Panc1 (cell line): ENCODE results near the gene MB21D2. TPM values are rescaled to one million over a fixed set of nuclear protein-coding genes. Genes with fewer than 3 reads are reported as not detected.
A peak's percentile ranks its signal among the peaks of the same experiment; 100 is the strongest.

Experiments
- ATAC-seq: fragments of 200-7000 bp; cut with Tn5 transposase; 2 replicates; pipeline ENCODE4 v1.9.1; 2020; ENCODE audit warnings: mild to moderate bottlenecking, moderate library complexity
- BruUV-seq: library from RNA; stranded (reverse); fragments of 400-500 nt; replicated peaks from 2 replicates; lab custom pipeline; 2021; lab: Mats Ljungman, UMichigan
- CTCF ChIA-PET: fragments of 300-600 bp; sonication (Branson Sonifier 250); formaldehyde crosslinking; loops from one replicate; lab custom pipeline; 2022; ENCODE audit warnings: antibody characterized with exemption; lab: Charles Lee
- POLR2A ChIA-PET: fragments of 300-600 bp; sonication (Branson Sonifier 250); formaldehyde crosslinking; loops from one replicate; lab custom pipeline; 2022; ENCODE audit warnings: antibody characterized with exemption; lab: Charles Lee
- DNase-seq: peaks from one replicate; pipeline ENCODE4 v3.0.0-alpha.2; 2010; ENCODE audit warnings: low read depth, low spot score
- H3K27ac ChIP-seq: 2 replicates; pipeline ENCODE4 v1.5.1; 2011; ENCODE audit warnings: mild to moderate bottlenecking, low read length, inconsistent platforms
- H3K27me3 ChIP-seq: fragments of 200-500 bp; sonication (Bioruptor generic); 2 replicates; pipeline ENCODE4 v1.6.0; 2014; ENCODE audit warnings: low read length, inconsistent platforms; ENCODE audit not compliant: control insufficient read depth, insufficient read depth
- H3K36me3 ChIP-seq: fragments of 200-500 bp; sonication (Bioruptor generic); 2 replicates; pipeline ENCODE4 v1.5.1; 2014; ENCODE audit warnings: inconsistent platforms, mild to moderate bottlenecking, low read length, moderate library complexity; ENCODE audit not compliant: control insufficient read depth, insufficient read depth
- H3K4me1 ChIP-seq: 2 replicates; pipeline ENCODE4 v1.5.1; 2011; ENCODE audit warnings: inconsistent platforms, mild to moderate bottlenecking, low read length, moderate library complexity; ENCODE audit not compliant: control insufficient read depth, insufficient read depth
- H3K4me3 ChIP-seq, 2 experiments: 2 replicates each; pipeline ENCODE4 v1.5.1; 2011 to 2012; ENCODE audit warnings: low read depth in 2 of 2, low read length in 2 of 2, mild to moderate bottlenecking in 2 of 2, inconsistent platforms in 1 of 2, moderate library complexity in 1 of 2
- H3K9me3 ChIP-seq: fragments of 200-500 bp; sonication (Bioruptor generic); 2 replicates; pipeline ENCODE4 v1.5.1; 2014; ENCODE audit warnings: low read depth, mild to moderate bottlenecking, inconsistent platforms, low read length, moderate library complexity; ENCODE audit not compliant: control insufficient read depth, insufficient read depth
- POLR2AphosphoS5 ChIP-seq: IDR thresholded peaks from 2 replicates; pipeline ENCODE4 v1.6.1; 2012; ENCODE audit warnings: mild to moderate bottlenecking, low read depth, low read length, moderate library complexity
- SIN3A ChIP-seq: IDR thresholded peaks from 2 replicates; pipeline ENCODE4 v1.6.1; 2012; ENCODE audit warnings: low read depth, mild to moderate bottlenecking, low read length, moderate library complexity, borderline replicate concordance; ENCODE audit not compliant: insufficient read depth
- TCF7L2 ChIP-seq: IDR thresholded peaks from 2 replicates; pipeline ENCODE4 v1.6.1; 2011; ENCODE audit warnings: mild to moderate bottlenecking, low read depth, low read length, inconsistent platforms
- in situ Hi-C: cut with HindIII; loops from 2 replicates; pipeline ENCODE4 v1.10.0; 2016; ENCODE audit warnings: low sequenced_read_pairs, low pct_unique_long_range_greater_than_20kb
- intact Hi-C: fragments of 100-400 bp; cut with micrococcal nuclease; formaldehyde crosslinking; loops from one replicate; pipeline ENCODE4 v1.10.0; 2022; ENCODE audit not compliant: unreplicated experiment
- total RNA-seq: library from RNA; stranded (reverse); gene quantifications from one replicate; pipeline ENCODE4 v1.2.1, GENCODE V29; 2021; ENCODE audit not compliant: unreplicated experiment
- TF ChIP-seq, protein P1 (sequence below): fragments of 450-650 bp; IDR thresholded peaks from 2 replicates; pipeline ENCODE4 v1.5.1; 2017; ENCODE audit warnings: mild to moderate bottlenecking
- TF ChIP-seq, protein P2 (sequence below), 2 experiments: IDR thresholded peaks; 2 replicates each; pipeline ENCODE4 v1.6.1; 2011 to 2012; ENCODE audit warnings: low read depth in 2 of 2, control low read depth in 1 of 2, low read length in 1 of 2, mild to moderate bottlenecking in 1 of 2, moderate library complexity in 1 of 2; ENCODE audit not compliant: insufficient read depth in 1 of 2

The MB21D2 gene
- total RNA-seq, 1 experiment from 2014 or later, result 7.8 TPM

- no peaks in the 10 kb centered on the region; the same call in 1 of the 2 replicates for H3K36me3 ChIP-seq
- no peaks in the 10 kb centered on the region for H3K9me3 ChIP-seq
- CTCF ChIA-PET, result interaction anchor here (0.6 to 2.1 kb wide), 4 partner anchors 27 to 102 kb away, joined by 3 to 15 read pairs (median 10); no protein-coding TSS in a partner anchor
- no peaks in the 10 kb centered on the region for H3K27me3 ChIP-seq
- no peak overlapping the region for H3K27ac ChIP-seq
- intact Hi-C loops (loop anchor here (5.0 kb wide), 1 partner anchor 127 kb away; no protein-coding TSS in a partner anchor), in situ Hi-C loops (no loop called here)
- TF ChIP-seq, protein P1, sequence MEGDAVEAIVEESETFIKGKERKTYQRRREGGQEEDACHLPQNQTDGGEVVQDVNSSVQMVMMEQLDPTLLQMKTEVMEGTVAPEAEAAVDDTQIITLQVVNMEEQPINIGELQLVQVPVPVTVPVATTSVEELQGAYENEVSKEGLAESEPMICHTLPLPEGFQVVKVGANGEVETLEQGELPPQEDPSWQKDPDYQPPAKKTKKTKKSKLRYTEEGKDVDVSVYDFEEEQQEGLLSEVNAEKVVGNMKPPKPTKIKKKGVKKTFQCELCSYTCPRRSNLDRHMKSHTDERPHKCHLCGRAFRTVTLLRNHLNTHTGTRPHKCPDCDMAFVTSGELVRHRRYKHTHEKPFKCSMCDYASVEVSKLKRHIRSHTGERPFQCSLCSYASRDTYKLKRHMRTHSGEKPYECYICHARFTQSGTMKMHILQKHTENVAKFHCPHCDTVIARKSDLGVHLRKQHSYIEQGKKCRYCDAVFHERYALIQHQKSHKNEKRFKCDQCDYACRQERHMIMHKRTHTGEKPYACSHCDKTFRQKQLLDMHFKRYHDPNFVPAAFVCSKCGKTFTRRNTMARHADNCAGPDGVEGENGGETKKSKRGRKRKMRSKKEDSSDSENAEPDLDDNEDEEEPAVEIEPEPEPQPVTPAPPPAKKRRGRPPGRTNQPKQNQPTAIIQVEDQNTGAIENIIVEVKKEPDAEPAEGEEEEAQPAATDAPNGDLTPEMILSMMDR, result peak; percentile 79
- TF ChIP-seq TCF7L2 (no peak), SIN3A (no peak), POLR2AphosphoS5 (no peak)
- TF ChIP-seq, protein P2, sequence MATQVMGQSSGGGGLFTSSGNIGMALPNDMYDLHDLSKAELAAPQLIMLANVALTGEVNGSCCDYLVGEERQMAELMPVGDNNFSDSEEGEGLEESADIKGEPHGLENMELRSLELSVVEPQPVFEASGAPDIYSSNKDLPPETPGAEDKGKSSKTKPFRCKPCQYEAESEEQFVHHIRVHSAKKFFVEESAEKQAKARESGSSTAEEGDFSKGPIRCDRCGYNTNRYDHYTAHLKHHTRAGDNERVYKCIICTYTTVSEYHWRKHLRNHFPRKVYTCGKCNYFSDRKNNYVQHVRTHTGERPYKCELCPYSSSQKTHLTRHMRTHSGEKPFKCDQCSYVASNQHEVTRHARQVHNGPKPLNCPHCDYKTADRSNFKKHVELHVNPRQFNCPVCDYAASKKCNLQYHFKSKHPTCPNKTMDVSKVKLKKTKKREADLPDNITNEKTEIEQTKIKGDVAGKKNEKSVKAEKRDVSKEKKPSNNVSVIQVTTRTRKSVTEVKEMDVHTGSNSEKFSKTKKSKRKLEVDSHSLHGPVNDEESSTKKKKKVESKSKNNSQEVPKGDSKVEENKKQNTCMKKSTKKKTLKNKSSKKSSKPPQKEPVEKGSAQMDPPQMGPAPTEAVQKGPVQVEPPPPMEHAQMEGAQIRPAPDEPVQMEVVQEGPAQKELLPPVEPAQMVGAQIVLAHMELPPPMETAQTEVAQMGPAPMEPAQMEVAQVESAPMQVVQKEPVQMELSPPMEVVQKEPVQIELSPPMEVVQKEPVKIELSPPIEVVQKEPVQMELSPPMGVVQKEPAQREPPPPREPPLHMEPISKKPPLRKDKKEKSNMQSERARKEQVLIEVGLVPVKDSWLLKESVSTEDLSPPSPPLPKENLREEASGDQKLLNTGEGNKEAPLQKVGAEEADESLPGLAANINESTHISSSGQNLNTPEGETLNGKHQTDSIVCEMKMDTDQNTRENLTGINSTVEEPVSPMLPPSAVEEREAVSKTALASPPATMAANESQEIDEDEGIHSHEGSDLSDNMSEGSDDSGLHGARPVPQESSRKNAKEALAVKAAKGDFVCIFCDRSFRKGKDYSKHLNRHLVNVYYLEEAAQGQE (IDR thresholded peaks at IDR 0.05; ENCODE audit: insufficient read depth in 1 of 2, low read depth in 2 of 2, low read length in 1 of 2), result no peak
- ATAC-seq, result 0 out of 2 replicates have a peak, but pooled peaks have one; percentile 31
- DNase-seq, result no peak
- POLR2A ChIA-PET, result interaction anchor here (0.6 kb wide), 2 partner anchors 120 to 525 kb away, joined by 4 to 13 read pairs; no protein-coding TSS in a partner anchor
- H3K4me3 ChIP-seq, result no peak overlapping the region
- peaks cover 22% of the 10 kb centered on the region for H3K4me1 ChIP-seq
- TSS peak; percentile 56 for BruUV-seq
Observed at GRCh38 chr3:192915304-192915703, 2.4 kb downstream of the MB21D2 start.

GRCh38 chr3:192914848-192915247, 2.8 kb downstream of the MB21D2 start:
- no peaks in the 10 kb centered on the region; the same call in 1 of the 2 replicates for H3K36me3 ChIP-seq
- H3K4me3 ChIP-seq, result no peak overlapping the region
- BruUV-seq, result no TSS peak
- 0 out of 2 replicates have a peak overlapping the region, but pooled peaks have one; percentile 11 for H3K27ac ChIP-seq
- CTCF ChIA-PET, result interaction anchor here (0.6 to 2.1 kb wide), 4 partner anchors 26 to 102 kb away, joined by 3 to 15 read pairs (median 10); no protein-coding TSS in a partner anchor
- H3K4me1 ChIP-seq, result peaks cover 22% of the 10 kb centered on the region
- H3K9me3 ChIP-seq, result no peaks in the 10 kb centered on the region
- in situ Hi-C loops, result no loop called here
- intact Hi-C loops, result loop anchor here (5.0 kb wide), 1 partner anchor 127 kb away; no protein-coding TSS in a partner anchor
- no peak for DNase-seq
- POLR2A ChIA-PET, result interaction anchor here (0.5 to 0.6 kb wide), 3 partner anchors 120 to 1145 kb away, joined by 3 to 13 read pairs (median 4); no protein-coding TSS in a partner anchor
- no peak for ATAC-seq
- H3K27me3 ChIP-seq, result no peaks in the 10 kb centered on the region
- TF ChIP-seq, protein P2 (IDR thresholded peaks at IDR 0.05; ENCODE audit: insufficient read depth in 1 of 2, low read depth in 2 of 2, low read length in 1 of 2), result no peak
- TF ChIP-seq SIN3A (no peak), TCF7L2 (no peak)
